Measurements from ENCODE around the gene SCLT1. TPM values are rescaled to one million over a fixed set of nuclear protein-coding genes. Genes with fewer than 3 reads are reported as not detected.

The SCLT1 gene
- total and polyA plus RNA-seq, 2 of the 4 experiments (the other 2 are of a cell fraction): 4.9 to 7.7 TPM

DNA sequence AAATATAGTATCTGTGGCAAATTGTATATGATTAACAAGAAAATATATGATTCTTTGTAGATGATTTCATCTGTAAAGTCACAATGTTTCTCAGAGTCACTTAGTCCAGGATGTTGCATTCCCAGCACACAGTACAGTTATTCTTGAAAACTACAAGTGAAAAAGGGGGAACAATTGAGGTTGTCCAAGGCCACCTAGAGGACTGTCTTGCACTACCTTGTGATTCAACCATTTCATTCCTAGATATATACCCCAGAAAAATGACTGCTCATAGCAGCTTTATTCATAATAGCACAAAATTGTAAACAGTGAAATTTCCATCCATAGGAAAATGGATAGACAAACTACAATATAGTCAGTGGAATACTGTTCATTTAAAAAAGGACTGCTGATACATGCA is 18.6 kb upstream of the SCLT1 start:
- H2BK15ac ChIP-seq (ENCODE audit: low read depth, low read length): no peak overlapping the region
- H3K9me1 ChIP-seq (ENCODE audit: insufficient read depth, low read length): peaks cover 3% of the 10 kb centered on the region; the same call in 1 of the 2 replicates
- no peak overlapping the region for H2AFZ ChIP-seq (replicated peaks; ENCODE audit: low read length, poor library complexity)
- ChIA-PET POLR2A (ENCODE audit: unreplicated experiment) (no interaction called here), CTCF (interaction anchor here (1.3 kb wide), 1 partner anchor 9 kb away, joined by 4 read pairs; no protein-coding TSS in a partner anchor)
- no peak for DNase-seq
- H3K27me3 ChIP-seq (ENCODE audit: control insufficient read depth, insufficient read depth, low read length): no peaks in the 10 kb centered on the region
- ATAC-seq (ENCODE audit: low read depth): no peak
- no peaks in the 10 kb centered on the region for H3K36me3 ChIP-seq (ENCODE audit: control insufficient read depth, insufficient read depth, low read length)
- TF ChIP-seq MXI1 (IDR thresholded peaks at IDR 0.05; ENCODE audit: borderline replicate concordance, low read depth, low read length) (no peak), RAD21 (IDR thresholded peaks at IDR 0.05; ENCODE audit: low read length) (no peak), CHD1 (IDR thresholded peaks at IDR 0.05; ENCODE audit: low read depth, low read length) (no peak), MAZ (IDR thresholded peaks at IDR 0.05; ENCODE audit: borderline replicate concordance, low read depth, low read length) (no peak), SMC3 (IDR thresholded peaks at IDR 0.05; ENCODE audit: low read depth, low read length) (no peak), CEBPB (IDR thresholded peaks at IDR 0.05; ENCODE audit: low read depth, low read length) (no peak), MAFK (IDR thresholded peaks at IDR 0.05; ENCODE audit: low read depth, low read length) (no peak)
- TF ChIP-seq, protein P1, sequence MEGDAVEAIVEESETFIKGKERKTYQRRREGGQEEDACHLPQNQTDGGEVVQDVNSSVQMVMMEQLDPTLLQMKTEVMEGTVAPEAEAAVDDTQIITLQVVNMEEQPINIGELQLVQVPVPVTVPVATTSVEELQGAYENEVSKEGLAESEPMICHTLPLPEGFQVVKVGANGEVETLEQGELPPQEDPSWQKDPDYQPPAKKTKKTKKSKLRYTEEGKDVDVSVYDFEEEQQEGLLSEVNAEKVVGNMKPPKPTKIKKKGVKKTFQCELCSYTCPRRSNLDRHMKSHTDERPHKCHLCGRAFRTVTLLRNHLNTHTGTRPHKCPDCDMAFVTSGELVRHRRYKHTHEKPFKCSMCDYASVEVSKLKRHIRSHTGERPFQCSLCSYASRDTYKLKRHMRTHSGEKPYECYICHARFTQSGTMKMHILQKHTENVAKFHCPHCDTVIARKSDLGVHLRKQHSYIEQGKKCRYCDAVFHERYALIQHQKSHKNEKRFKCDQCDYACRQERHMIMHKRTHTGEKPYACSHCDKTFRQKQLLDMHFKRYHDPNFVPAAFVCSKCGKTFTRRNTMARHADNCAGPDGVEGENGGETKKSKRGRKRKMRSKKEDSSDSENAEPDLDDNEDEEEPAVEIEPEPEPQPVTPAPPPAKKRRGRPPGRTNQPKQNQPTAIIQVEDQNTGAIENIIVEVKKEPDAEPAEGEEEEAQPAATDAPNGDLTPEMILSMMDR (conservative IDR thresholded peaks at IDR 0.05; ENCODE audit: low read depth, low read length): no peak
- no peak overlapping the region for H3K4ac ChIP-seq (ENCODE audit: low read depth, low read length)
- H3K4me3 ChIP-seq (ENCODE audit: insufficient read depth, low read depth, low read length): no peak overlapping the region
- H3K4me1 ChIP-seq (ENCODE audit: control insufficient read depth, insufficient read depth, low read length): no peaks in the 10 kb centered on the region
- intact Hi-C loops (cut with micrococcal nuclease): no loop called here
- H4K5ac ChIP-seq (ENCODE audit: low read depth, low read length): no peak overlapping the region
- no peak overlapping the region for H3K14ac ChIP-seq (replicated peaks; ENCODE audit: low read depth, low read length)
- H4K8ac ChIP-seq (ENCODE audit: low read depth in 2 of 2, low read length in 2 of 2): no peak overlapping the region
- H2AK9ac ChIP-seq (replicated peaks; ENCODE audit: low read depth, low read length, poor library complexity): no peak overlapping the region
- H3K23ac ChIP-seq (ENCODE audit: low read depth, low read length): no peak overlapping the region
- H3K9ac ChIP-seq (ENCODE audit: low read depth, low read length): no peak overlapping the region
- no peak overlapping the region for H2BK5ac ChIP-seq (ENCODE audit: low read depth, low read length, poor library complexity, severe bottlenecking)
- H3K56ac ChIP-seq (ENCODE audit: extremely low read depth, insufficient read depth, low read length): no peak overlapping the region
- BruUV-seq (replicated peaks): no TSS peak
- H3K18ac ChIP-seq (ENCODE audit: low read depth, low read length): no peak overlapping the region
- no peaks in the 10 kb centered on the region for H4K20me1 ChIP-seq (ENCODE audit: insufficient read depth, low read length)
- H3K79me1 ChIP-seq (ENCODE audit: low read depth in 1 of 2, low read length in 2 of 2): no peaks in the 10 kb centered on the region
- no peak overlapping the region for H3K4me2 ChIP-seq (ENCODE audit: low read depth, low read length)
- no peak overlapping the region for H4K91ac ChIP-seq (ENCODE audit: insufficient read depth, low read depth, low read length)
- no peak overlapping the region for H2AK5ac ChIP-seq (ENCODE audit: low read depth, low read length)
- H2BK20ac ChIP-seq (ENCODE audit: low read depth, low read length): no peak overlapping the region
- H3K27ac ChIP-seq (ENCODE audit: insufficient read depth, low read length): no peak overlapping the region
- H3K9me3 ChIP-seq (ENCODE audit: control insufficient read depth, insufficient read depth, low read length): no peaks in the 10 kb centered on the region
- in situ Hi-C loops (cut with MboI; ENCODE audit: low sequenced_read_pairs): no loop called here
- dilution Hi-C loops (cut with HindIII; ENCODE audit: low sequenced_read_pairs, unreplicated experiment): no loop called here
- no peak overlapping the region for H2BK120ac ChIP-seq (ENCODE audit: low read depth, low read length)
